Measurements from ENCODE around the gene PTPRN2. TPM values are rescaled to one million over a fixed set of nuclear protein-coding genes. Genes with fewer than 3 reads are reported as not detected.
A peak's percentile ranks its signal among the peaks of the same experiment; 100 is the strongest.

The PTPRN2 gene
- total RNA-seq, 1 donor from 2014 or later = 11.4 TPM

GRCh38 chr7:157692460-157693011, 895.1 kb downstream of the PTPRN2 start:
- no peak for TF ChIP-seq CTCF (IDR thresholded peaks at IDR 0.05; ENCODE audit: unreplicated experiment)
- no peaks in the 10 kb centered on the region for H3K9me3 Mint-ChIP-seq (ENCODE audit: low read depth)
- no peaks in the 10 kb centered on the region for H3K36me3 Mint-ChIP-seq (ENCODE audit: insufficient read depth)
- peaks cover 4% of the 10 kb centered on the region for H3K4me1 Mint-ChIP-seq (ENCODE audit: low read depth)
- no peak overlapping the region for H3K27ac Mint-ChIP-seq
- H3K4me3 Mint-ChIP-seq (ENCODE audit: low read depth) = no peak overlapping the region
- peaks cover 46% of the 10 kb centered on the region for H3K27me3 Mint-ChIP-seq
- DNase-seq (ENCODE audit: low spot score, unreplicated experiment) = no peak

- Mint-ChIP-seq H3K27me3 (peaks cover 53% of the 10 kb centered on the region), H3K27ac (no peak overlapping the region), H3K4me1 (ENCODE audit: low read depth) (peaks cover 4% of the 10 kb centered on the region), H3K36me3 (ENCODE audit: insufficient read depth) (no peaks in the 10 kb centered on the region), H3K4me3 (ENCODE audit: low read depth) (peak overlapping the region; percentile 50), H3K9me3 (ENCODE audit: low read depth) (no peaks in the 10 kb centered on the region)
- TF ChIP-seq CTCF (IDR thresholded peaks at IDR 0.05; ENCODE audit: unreplicated experiment) = no peak
- DNase-seq (ENCODE audit: low spot score, unreplicated experiment) = no peak
Measured at GRCh38 chr7:157691586-157692459, 895.8 kb downstream of the PTPRN2 start.

GRCh38 chr7:157690833-157691585, 896.6 kb downstream of the PTPRN2 start:
- H3K27me3 Mint-ChIP-seq = peaks cover 61% of the 10 kb centered on the region

GRCh38 chr7:157690058-157690832, 897.4 kb downstream of the PTPRN2 start:
- TF ChIP-seq CTCF (IDR thresholded peaks at IDR 0.05; ENCODE audit: unreplicated experiment) = no peak
- no peaks in the 10 kb centered on the region for H3K36me3 Mint-ChIP-seq (ENCODE audit: insufficient read depth)
- peaks cover 4% of the 10 kb centered on the region for H3K4me1 Mint-ChIP-seq (ENCODE audit: low read depth)
- no peak for DNase-seq (ENCODE audit: low spot score, unreplicated experiment)
- H3K9me3 Mint-ChIP-seq (ENCODE audit: low read depth) = no peaks in the 10 kb centered on the region
- no peak overlapping the region for H3K27ac Mint-ChIP-seq
- peak overlapping the region; percentile 35 for H3K4me3 Mint-ChIP-seq (ENCODE audit: low read depth)
- peaks cover 58% of the 10 kb centered on the region for H3K27me3 Mint-ChIP-seq

More at GRCh38 chr7:157690833-157691585, 896.6 kb downstream of the PTPRN2 start:
- Mint-ChIP-seq H3K9me3 (ENCODE audit: low read depth) (no peaks in the 10 kb centered on the region), H3K36me3 (ENCODE audit: insufficient read depth) (no peaks in the 10 kb centered on the region), H3K4me3 (ENCODE audit: low read depth) (peak overlapping the region; percentile 56), H3K4me1 (ENCODE audit: low read depth) (peaks cover 4% of the 10 kb centered on the region), H3K27ac (no peak overlapping the region)
- DNase-seq (ENCODE audit: low spot score, unreplicated experiment) = no peak
- TF ChIP-seq CTCF (IDR thresholded peaks at IDR 0.05; ENCODE audit: unreplicated experiment) = no peak
